Measurements from ENCODE around the gene TIMM10. TPM values are rescaled to one million over a fixed set of nuclear protein-coding genes. Genes with fewer than 3 reads are reported as not detected.

Gene TIMM10
- total and polyA plus RNA-seq, 12 donors, result 23.9 to 89.0 (median 53.7) TPM

DNA sequence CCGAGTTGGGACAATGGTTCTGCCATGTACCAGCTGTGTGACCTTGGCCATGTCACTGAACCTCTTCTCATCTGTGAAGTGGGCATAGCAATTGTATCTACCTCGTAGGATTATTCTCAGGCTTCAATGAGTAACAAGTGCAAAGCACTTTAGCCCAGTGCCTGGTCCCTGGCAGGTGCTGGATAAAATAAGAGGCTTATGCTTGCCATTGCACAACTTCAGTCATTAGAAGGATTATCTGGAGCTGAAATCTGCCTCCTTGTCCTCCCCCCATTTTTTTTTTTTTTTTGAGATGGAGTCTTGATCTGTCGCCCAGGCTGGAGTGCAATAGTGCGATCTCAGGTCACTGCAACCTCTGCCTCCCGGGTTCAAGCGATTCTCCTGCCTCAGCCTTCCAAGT is 14.0 kb upstream of the TIMM10 start:
- peaks cover 0 to 4% of the 10 kb centered on the region in 2 donors for H3K36me3 ChIP-seq (replicated peaks in 1 of 2)
- 78 to 86% (median 83%) methylated on average over 5 to 6 of the region's 6 CpGs for WGBS, 4 donors
- TF ChIP-seq POLR2A (IDR thresholded peaks at IDR 0.05), result no peak
- TF ChIP-seq, protein P1, sequence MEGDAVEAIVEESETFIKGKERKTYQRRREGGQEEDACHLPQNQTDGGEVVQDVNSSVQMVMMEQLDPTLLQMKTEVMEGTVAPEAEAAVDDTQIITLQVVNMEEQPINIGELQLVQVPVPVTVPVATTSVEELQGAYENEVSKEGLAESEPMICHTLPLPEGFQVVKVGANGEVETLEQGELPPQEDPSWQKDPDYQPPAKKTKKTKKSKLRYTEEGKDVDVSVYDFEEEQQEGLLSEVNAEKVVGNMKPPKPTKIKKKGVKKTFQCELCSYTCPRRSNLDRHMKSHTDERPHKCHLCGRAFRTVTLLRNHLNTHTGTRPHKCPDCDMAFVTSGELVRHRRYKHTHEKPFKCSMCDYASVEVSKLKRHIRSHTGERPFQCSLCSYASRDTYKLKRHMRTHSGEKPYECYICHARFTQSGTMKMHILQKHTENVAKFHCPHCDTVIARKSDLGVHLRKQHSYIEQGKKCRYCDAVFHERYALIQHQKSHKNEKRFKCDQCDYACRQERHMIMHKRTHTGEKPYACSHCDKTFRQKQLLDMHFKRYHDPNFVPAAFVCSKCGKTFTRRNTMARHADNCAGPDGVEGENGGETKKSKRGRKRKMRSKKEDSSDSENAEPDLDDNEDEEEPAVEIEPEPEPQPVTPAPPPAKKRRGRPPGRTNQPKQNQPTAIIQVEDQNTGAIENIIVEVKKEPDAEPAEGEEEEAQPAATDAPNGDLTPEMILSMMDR (IDR thresholded peaks at IDR 0.05), result no peak
- no peaks in the 10 kb centered on the region for H3K27me3 ChIP-seq
- DNase-seq, result no peak
- H3K4me3 ChIP-seq, result no peak overlapping the region
- H3K27ac ChIP-seq, result no peak overlapping the region
- H3K4me1 ChIP-seq (replicated peaks in 1 of 2), result peaks cover 0 to 8% of the 10 kb centered on the region in 2 donors
- intact Hi-C loops (cut with DNase I), result no loop called here
- no peaks in the 10 kb centered on the region for H3K9me3 ChIP-seq (replicated peaks in 1 of 3)

DNA sequence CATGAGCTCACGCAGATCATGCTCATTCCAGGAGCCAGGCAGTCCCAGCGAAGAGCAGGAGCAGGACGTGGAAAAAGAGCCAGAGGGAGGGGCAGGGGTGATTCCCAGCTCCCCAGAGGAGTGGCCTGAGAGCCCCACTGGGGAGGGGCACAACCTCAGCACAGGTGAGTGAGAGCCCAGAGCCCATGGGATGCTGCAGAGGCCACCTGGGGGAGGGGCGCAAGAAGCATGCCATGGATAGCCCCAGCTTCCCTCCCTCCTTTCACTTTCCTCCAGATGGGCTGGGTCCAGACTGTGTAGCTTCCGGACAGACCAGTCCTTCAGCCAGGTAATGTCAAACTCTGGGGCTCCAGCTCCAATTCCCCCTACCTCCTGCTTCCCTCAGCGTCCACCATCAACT is 13.0 kb upstream of the TIMM10 start:
- H3K4me3 ChIP-seq, result no peak overlapping the region
- H3K27ac ChIP-seq, result no peak overlapping the region
- intact Hi-C loops (cut with DNase I), result no loop called here
- no peaks in the 10 kb centered on the region for H3K9me3 ChIP-seq (replicated peaks in 1 of 3)
- no peak for DNase-seq
- WGBS, 4 donors, result 48 to 61% (median 51%) methylated on average over 5 to 6 of the region's 6 CpGs
- TF ChIP-seq POLR2A (IDR thresholded peaks at IDR 0.05), result no peak
- TF ChIP-seq, protein P1 (IDR thresholded peaks at IDR 0.05), result no peak
- H3K27me3 ChIP-seq, result no peaks in the 10 kb centered on the region
- H3K4me1 ChIP-seq (replicated peaks in 1 of 2), result peaks cover 0 to 8% of the 10 kb centered on the region in 2 donors
- H3K36me3 ChIP-seq (replicated peaks in 1 of 2), result no peaks in the 10 kb centered on the region

DNA sequence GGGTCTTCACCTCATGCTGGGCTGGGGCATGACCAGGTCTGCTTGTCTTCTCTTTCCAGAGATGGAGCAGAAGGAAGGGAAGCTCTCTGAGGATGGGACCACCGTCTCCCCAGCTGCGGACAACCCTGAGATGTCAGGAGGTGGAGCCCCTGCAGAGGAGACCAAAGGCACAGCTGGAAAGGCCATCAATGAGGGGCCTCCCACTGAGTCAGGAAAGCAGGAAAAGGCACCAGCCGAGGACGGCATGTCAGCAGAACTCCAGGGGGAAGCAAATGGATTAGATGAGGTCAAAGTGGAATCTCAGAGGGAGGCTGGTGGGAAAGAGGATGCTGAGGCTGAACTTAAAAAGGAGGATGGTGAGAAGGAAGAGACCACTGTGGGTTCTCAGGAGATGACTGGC is 12.0 kb upstream of the TIMM10 start:
- intact Hi-C loops (cut with DNase I), result no loop called here
- TF ChIP-seq, protein P1 (IDR thresholded peaks at IDR 0.05), result no peak
- TF ChIP-seq POLR2A (IDR thresholded peaks at IDR 0.05), result no peak
- Histone ChIP-seq H3K27me3 (no peaks in the 10 kb centered on the region), H3K27ac (no peak overlapping the region), H3K4me1 (replicated peaks in 1 of 2) (peaks cover 0 to 6% of the 10 kb centered on the region in 2 donors), H3K36me3 (replicated peaks in 1 of 2) (no peaks in the 10 kb centered on the region), H3K4me3 (no peak overlapping the region), H3K9me3 (replicated peaks in 1 of 3) (no peaks in the 10 kb centered on the region)
- WGBS, 4 donors, result 60 to 66% (median 65%) methylated on average over 4 of the region's 4 CpGs
- no peak for DNase-seq

DNA sequence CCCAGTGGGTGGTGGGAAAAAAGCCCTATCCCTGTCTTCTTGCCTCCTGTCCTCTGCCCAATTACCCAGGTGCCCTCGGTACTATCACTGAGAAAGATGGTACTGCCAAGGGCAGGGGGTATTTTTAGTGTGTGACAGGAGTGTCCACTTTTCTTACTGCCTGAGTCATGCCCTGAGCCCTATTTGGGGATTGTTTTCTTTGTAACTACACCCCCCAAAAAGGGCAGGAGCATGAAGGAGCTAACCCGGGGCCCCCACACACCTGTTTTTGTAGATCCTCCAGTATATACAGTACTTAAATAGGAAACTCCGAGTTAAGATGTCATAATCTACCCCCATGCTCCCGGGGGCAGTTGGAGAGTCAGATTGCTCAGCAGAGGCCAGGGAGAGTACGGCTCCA is 10.6 kb upstream of the TIMM10 start:
- no peaks in the 10 kb centered on the region for H3K27me3 ChIP-seq
- H3K36me3 ChIP-seq (replicated peaks in 1 of 2), result no peaks in the 10 kb centered on the region
- H3K27ac ChIP-seq, result no peak overlapping the region
- H3K4me1 ChIP-seq (replicated peaks in 1 of 2), result no peaks in the 10 kb centered on the region
- H3K9me3 ChIP-seq (replicated peaks in 1 of 3), result no peaks in the 10 kb centered on the region
- TF ChIP-seq, protein P1 (IDR thresholded peaks at IDR 0.05), result no peak
- TF ChIP-seq POLR2A (IDR thresholded peaks at IDR 0.05), result no peak
- intact Hi-C loops (cut with DNase I), result no loop called here
- no peak overlapping the region for H3K4me3 ChIP-seq
- 78 to 92% (median 86%) methylated on average over 5 of the region's 5 CpGs for whole genome bisulfite sequencing, 4 donors
- DNase-seq, result no peak
